IMR-90 (cell line): Measurements from ENCODE around the gene PRR22. TPM values are rescaled to one million over a fixed set of nuclear protein-coding genes. Genes with fewer than 3 reads are reported as not detected.

Experiments used
- ATAC-seq: fragments of 200-7000 bp; cut with Tn5 transposase; 2 replicates; pipeline ENCODE4 v1.9.1; 2020; ENCODE audit warnings: low read depth, mild to moderate bottlenecking, moderate library complexity
- BruUV-seq: library from RNA; stranded (reverse); fragments of 400-500 nt; replicated peaks from 2 replicates; lab custom pipeline; 2021; lab: Mats Ljungman, UMichigan
- CTCF ChIA-PET: fragments of 300-600 bp; formaldehyde crosslinking; extraction: SDS; loops from one replicate; lab custom pipeline; 2021; ENCODE audit warnings: antibody characterized with exemption; lab: Yijun Ruan, JAX
- POLR2A ChIA-PET: fragments of 300-600 bp; sonication (Branson Sonifier 250); formaldehyde crosslinking; loops from one replicate; lab custom pipeline; 2022; ENCODE audit warnings: antibody characterized with exemption; ENCODE audit not compliant: unreplicated experiment; lab: Charles Lee
- DNase-seq: peaks from one replicate; pipeline ENCODE4 v3.0.0; 2013
- H2AFZ ChIP-seq: replicated peaks from 2 replicates; pipeline ENCODE3; 2013; ENCODE audit warnings: low read length, mild to moderate bottlenecking; ENCODE audit not compliant: poor library complexity
- H2AK5ac ChIP-seq: 2 replicates; pipeline ENCODE4 v1.6.1; 2013; ENCODE audit warnings: low read depth, low read length, inconsistent platforms
- H2AK9ac ChIP-seq: replicated peaks from 2 replicates; pipeline ENCODE3; 2013; ENCODE audit warnings: mild to moderate bottlenecking, low read depth, low read length, moderate library complexity; ENCODE audit not compliant: poor library complexity
- H2BK120ac ChIP-seq: 2 replicates; pipeline ENCODE4 v1.6.1; 2013; ENCODE audit warnings: low read depth, low read length, inconsistent platforms
- H2BK15ac ChIP-seq: 3 replicates; pipeline ENCODE4 v1.6.1; 2013; ENCODE audit warnings: low read depth, low read length, inconsistent platforms
- H2BK20ac ChIP-seq: 2 replicates; pipeline ENCODE4 v1.6.1; 2013; ENCODE audit warnings: low read depth, mild to moderate bottlenecking, inconsistent platforms, low read length, moderate library complexity
- H2BK5ac ChIP-seq: 2 replicates; pipeline ENCODE4 v1.6.1; 2013; ENCODE audit warnings: mild to moderate bottlenecking, low read depth, low read length, inconsistent platforms; ENCODE audit not compliant: poor library complexity, severe bottlenecking
- H3K14ac ChIP-seq: replicated peaks from 2 replicates; pipeline ENCODE4 v1.6.1; 2013; ENCODE audit warnings: low read depth, low read length, inconsistent platforms
- H3K18ac ChIP-seq: 2 replicates; pipeline ENCODE4 v1.6.1; 2013; ENCODE audit warnings: low read depth, low read length, control low read depth
- H3K23ac ChIP-seq: 2 replicates; pipeline ENCODE4 v1.6.1; 2013; ENCODE audit warnings: low read depth, low read length, inconsistent platforms
- H3K27ac ChIP-seq: 2 replicates; pipeline ENCODE4 v1.5.1; 2013; ENCODE audit warnings: mild to moderate bottlenecking, control low read depth, low read length; ENCODE audit not compliant: insufficient read depth
- H3K27me3 ChIP-seq: 2 replicates; pipeline ENCODE4 v1.6.1; 2013; ENCODE audit warnings: low read length; ENCODE audit not compliant: control insufficient read depth, insufficient read depth
- H3K36me3 ChIP-seq: 2 replicates; pipeline ENCODE4 v1.6.1; 2013; ENCODE audit warnings: low read length, mixed read lengths; ENCODE audit not compliant: control insufficient read depth, insufficient read depth
- H3K4ac ChIP-seq: 2 replicates; pipeline ENCODE4 v1.6.1; 2013; ENCODE audit warnings: low read depth, low read length, inconsistent platforms
- H3K4me1 ChIP-seq: 2 replicates; pipeline ENCODE4 v1.6.1; 2013; ENCODE audit warnings: low read length, mixed read lengths; ENCODE audit not compliant: control insufficient read depth, insufficient read depth
- H3K4me2 ChIP-seq: 2 replicates; pipeline ENCODE4 v1.6.1; 2013; ENCODE audit warnings: low read depth, mild to moderate bottlenecking, control low read depth, low read length, moderate library complexity
- H3K4me3 ChIP-seq: 2 replicates; pipeline ENCODE4 v1.5.1; 2013; ENCODE audit warnings: low read depth, mild to moderate bottlenecking, control low read depth, low read length, moderate library complexity; ENCODE audit not compliant: insufficient read depth
- H3K56ac ChIP-seq: 2 replicates; pipeline ENCODE4 v1.6.1; 2013; ENCODE audit warnings: low read length, inconsistent platforms; ENCODE audit not compliant: insufficient read depth; ENCODE audit errors: extremely low read depth
- H3K79me1 ChIP-seq, 2 experiments: 2 replicates each; pipeline ENCODE4 v1.6.1; 2013; ENCODE audit warnings: low read length in 2 of 2, inconsistent platforms in 1 of 2, low read depth in 1 of 2
- H3K9ac ChIP-seq: 2 replicates; pipeline ENCODE4 v1.6.1; 2013; ENCODE audit warnings: low read depth, low read length, control low read depth
- H3K9me1 ChIP-seq: 2 replicates; pipeline ENCODE4 v1.6.1; 2013; ENCODE audit warnings: low read length, inconsistent platforms; ENCODE audit not compliant: insufficient read depth
- H3K9me3 ChIP-seq: 2 replicates; pipeline ENCODE4 v1.6.1; 2013; ENCODE audit warnings: low read length; ENCODE audit not compliant: control insufficient read depth, insufficient read depth
- H4K20me1 ChIP-seq: 2 replicates; pipeline ENCODE4 v1.6.1; 2013; ENCODE audit warnings: low read length, inconsistent platforms; ENCODE audit not compliant: insufficient read depth
- H4K5ac ChIP-seq: 2 replicates; pipeline ENCODE4 v1.6.1; 2013; ENCODE audit warnings: mild to moderate bottlenecking, low read depth, low read length, control low read depth
- H4K8ac ChIP-seq, 2 experiments: 2 replicates each; pipeline ENCODE4 v1.6.1; 2013; ENCODE audit warnings: low read depth in 2 of 2, low read length in 2 of 2, control low read depth in 1 of 2, inconsistent platforms in 1 of 2
- H4K91ac ChIP-seq: 2 replicates; pipeline ENCODE4 v1.6.1; 2013; ENCODE audit warnings: low read depth, low read length, inconsistent platforms; ENCODE audit not compliant: insufficient read depth
- MAFK ChIP-seq: IDR thresholded peaks from 2 replicates; pipeline ENCODE4 v1.6.1; 2012; ENCODE audit warnings: low read depth, low read length, improper control_type of control experiment
- MXI1 ChIP-seq: IDR thresholded peaks from 2 replicates; pipeline ENCODE4 v1.6.1; 2012; ENCODE audit warnings: low read depth, mild to moderate bottlenecking, low read length, moderate library complexity, borderline replicate concordance
- USF2 ChIP-seq: fragments of 150-350 bp; IDR thresholded peaks from 2 replicates; pipeline ENCODE4 v1.6.1; 2017; ENCODE audit warnings: mild to moderate bottlenecking, antibody characterized with exemption, low read length, low read depth
- WGBS, 2 experiments: methylation state at CpG; one replicate each; pipeline versions ENCODE4 v1.1.5 to v1.1.7; 2013; ENCODE audit warnings: missing lambda C conversion rate in 2 of 2; ENCODE audit not compliant: insufficient read length in 1 of 2; ENCODE audit errors: extremely low coverage in 2 of 2; 5-methylcytosine and 5-hydroxymethylcytosine counted together
- dilution Hi-C: fragments of 300-500 bp; cut with HindIII; formaldehyde crosslinking; loops from one replicate; pipeline ENCODE4 v1.14.3; 2018; ENCODE audit warnings: low sequenced_read_pairs; ENCODE audit not compliant: unreplicated experiment
- in situ Hi-C: fragments of 300-500 bp; cut with MboI; formaldehyde crosslinking; loops from 3 replicates; pipeline ENCODE4 v1.14.3; 2019; ENCODE audit warnings: low sequenced_read_pairs, inconsistent platforms, mixed read lengths
- intact Hi-C: fragments of 100-400 bp; cut with micrococcal nuclease; formaldehyde crosslinking; loops from 2 replicates; pipeline ENCODE4 v1.10.0; 2022
- polyA plus RNA-seq, 3 experiments: library from polyadenylated mRNA; depleted of rRNA; stranded (reverse); fragments of >200 nt; gene quantifications; 2 replicates each; pipeline ENCODE4 v1.2.3, GENCODE V29; 2012; ENCODE audit warnings: low replicate concordance in 1 of 3
- total RNA-seq: library from RNA; depleted of rRNA; stranded (reverse); fragments of >200 nt; gene quantifications from 2 replicates; pipeline ENCODE4 v1.2.3, GENCODE V29; 2012

PRR22 gene
- total and polyA plus RNA-seq, 2 of the 4 experiments (the other 2 are of a cell fraction), result 0.92 TPM; not detected in 1

- TF ChIP-seq USF2, result no peak
Observed at GRCh38 chr19:5784581-5785147, at the start of gene PRR22 (continued).

GRCh38 chr19:5832527-5833216 is 48.1 kb upstream of the PRR22 start:
- no peaks in the 10 kb centered on the region for H3K9me3 ChIP-seq
- 73% methylated on average over 3 of the region's 6 CpGs; no CpG with 5 or more reads in 1 of the 2 experiments for WGBS, 2 experiments
- H3K14ac ChIP-seq, result no peak overlapping the region
- no peak overlapping the region for H2AK9ac ChIP-seq
- no peak overlapping the region for H3K4ac ChIP-seq
- ATAC-seq (no peak), DNase-seq (no peak)
- dilution Hi-C loops, result no loop called here
- no peak overlapping the region for H3K23ac ChIP-seq
- CTCF ChIA-PET, result no interaction called here
- H3K4me2 ChIP-seq, result no peak overlapping the region
- H4K20me1 ChIP-seq, result no peaks in the 10 kb centered on the region
- H3K9ac ChIP-seq, result no peak overlapping the region
- H3K56ac ChIP-seq, result no peak overlapping the region
- H3K79me1 ChIP-seq, result peaks cover 0 to 6% of the 10 kb centered on the region in 2 experiments; a peak in 2 of 4 replicates
- H3K18ac ChIP-seq, result no peak overlapping the region
- H4K91ac ChIP-seq, result no peak overlapping the region
- H2BK15ac ChIP-seq, result no peak overlapping the region
- in situ Hi-C loops, result no loop called here
- POLR2A ChIA-PET, result no interaction called here
- no TSS peak for BruUV-seq
- no peak overlapping the region for H4K8ac ChIP-seq
- no peak overlapping the region for H2BK5ac ChIP-seq
- no peak overlapping the region for H2AFZ ChIP-seq
- H3K4me1 ChIP-seq, result peaks cover 9% of the 10 kb centered on the region
- H3K36me3 ChIP-seq, result no peaks in the 10 kb centered on the region
- no peak overlapping the region for H2BK120ac ChIP-seq
- intact Hi-C loops, result no loop called here
- TF ChIP-seq MXI1, result no peak
- TF ChIP-seq MAFK, result no peak
- H4K5ac ChIP-seq, result no peak overlapping the region
- no peak overlapping the region for H3K4me3 ChIP-seq
- peaks cover 4% of the 10 kb centered on the region; the same call in 1 of the 2 replicates for H3K9me1 ChIP-seq
- H2BK20ac ChIP-seq, result no peak overlapping the region
- no peak overlapping the region for H2AK5ac ChIP-seq
- no peak overlapping the region for H3K27ac ChIP-seq
- peaks cover 3% of the 10 kb centered on the region; the same call in 1 of the 2 replicates for H3K27me3 ChIP-seq
